MM.1S (cell line): ENCODE results near the gene TRAF3IP1.

Source experiments
- DNase-seq: peaks from one replicate; pipeline ENCODE4 v3.0.0-alpha.2; 2015
- H2AFZ ChIP-seq: fragments of 300-600 bp; sonication (generic); 2 replicates; pipeline ENCODE4 v1.6.0; 2016; ENCODE audit warnings: antibody characterized with exemption, low read length
- H3F3A ChIP-seq: fragments of 300-600 bp; sonication (generic); 2 replicates; pipeline ENCODE4 v1.6.1; 2016; ENCODE audit warnings: mild to moderate bottlenecking, antibody characterized with exemption, low read length, moderate library complexity, mixed read lengths; ENCODE audit not compliant: insufficient read depth
- H3K27ac ChIP-seq: fragments of 300-600 bp; sonication (generic); 2 replicates; pipeline ENCODE4 v1.5.1; 2016; ENCODE audit warnings: mild to moderate bottlenecking, low read length
- H3K27me3 ChIP-seq: fragments of 300-600 bp; sonication (generic); replicated peaks from 2 replicates; pipeline ENCODE4 v1.6.0; 2016; ENCODE audit warnings: low read length; ENCODE audit not compliant: insufficient read depth
- H3K36me3 ChIP-seq: fragments of 300-600 bp; sonication (generic); replicated peaks from 2 replicates; pipeline ENCODE4 v1.6.1; 2016; ENCODE audit warnings: mild to moderate bottlenecking, low read length, mixed read lengths; ENCODE audit not compliant: insufficient read depth
- H3K4me1 ChIP-seq: fragments of 300-600 bp; sonication (generic); 2 replicates; pipeline ENCODE4 v1.6.1; 2016; ENCODE audit warnings: low read length, mixed read lengths
- H3K4me2 ChIP-seq: fragments of 300-600 bp; sonication (generic); 2 replicates; pipeline ENCODE4 v1.6.0; 2016; ENCODE audit warnings: low read depth, low read length
- H3K4me3 ChIP-seq: fragments of 300-600 bp; sonication (generic); 2 replicates; pipeline ENCODE4 v1.5.1; 2016; ENCODE audit warnings: low read length, mixed read lengths
- H3K79me2 ChIP-seq: fragments of 300-600 bp; sonication (generic); 2 replicates; pipeline ENCODE4 v1.6.1; 2016; ENCODE audit warnings: mixed run types, low read length, mixed read lengths
- H3K9ac ChIP-seq: fragments of 300-600 bp; sonication (generic); 2 replicates; pipeline ENCODE4 v1.6.1; 2016; ENCODE audit warnings: low read length, mixed read lengths
- H3K9me2 ChIP-seq: fragments of 300-600 bp; sonication (generic); replicated peaks from 2 replicates; pipeline ENCODE4 v1.6.1; 2016; ENCODE audit warnings: mild to moderate bottlenecking, low read length, mixed read lengths; ENCODE audit not compliant: insufficient read depth
- H3K9me3 ChIP-seq: fragments of 300-600 bp; sonication (generic); replicated peaks from 2 replicates; pipeline ENCODE4 v1.6.1; 2016; ENCODE audit warnings: mild to moderate bottlenecking, low read length, mixed read lengths; ENCODE audit not compliant: insufficient read depth
- H4K20me1 ChIP-seq: fragments of 300-600 bp; sonication (generic); 2 replicates; pipeline ENCODE4 v1.6.1; 2016; ENCODE audit warnings: mild to moderate bottlenecking, low read length, moderate library complexity, mixed read lengths; ENCODE audit not compliant: insufficient read depth
- EZH2 ChIP-seq: fragments of 300-600 bp; sonication (generic); optimal IDR thresholded peaks from 2 replicates; pipeline ENCODE3; 2017; ENCODE audit warnings: low read depth, mild to moderate bottlenecking, antibody characterized with exemption, low read length, mixed read lengths
- EZH2phosphoT487 ChIP-seq: fragments of 300-600 bp; sonication (generic); IDR thresholded peaks from 2 replicates; pipeline ENCODE4 v1.6.1; 2018; ENCODE audit warnings: antibody characterized with exemption, low read length
- TF ChIP-seq, protein P1 (sequence below): fragments of 300-600 bp; sonication (generic); IDR thresholded peaks from 2 replicates; pipeline ENCODE4 v1.5.1; 2016; ENCODE audit warnings: antibody characterized with exemption, low read length, mixed read lengths

The TRAF3IP1 gene

DNA sequence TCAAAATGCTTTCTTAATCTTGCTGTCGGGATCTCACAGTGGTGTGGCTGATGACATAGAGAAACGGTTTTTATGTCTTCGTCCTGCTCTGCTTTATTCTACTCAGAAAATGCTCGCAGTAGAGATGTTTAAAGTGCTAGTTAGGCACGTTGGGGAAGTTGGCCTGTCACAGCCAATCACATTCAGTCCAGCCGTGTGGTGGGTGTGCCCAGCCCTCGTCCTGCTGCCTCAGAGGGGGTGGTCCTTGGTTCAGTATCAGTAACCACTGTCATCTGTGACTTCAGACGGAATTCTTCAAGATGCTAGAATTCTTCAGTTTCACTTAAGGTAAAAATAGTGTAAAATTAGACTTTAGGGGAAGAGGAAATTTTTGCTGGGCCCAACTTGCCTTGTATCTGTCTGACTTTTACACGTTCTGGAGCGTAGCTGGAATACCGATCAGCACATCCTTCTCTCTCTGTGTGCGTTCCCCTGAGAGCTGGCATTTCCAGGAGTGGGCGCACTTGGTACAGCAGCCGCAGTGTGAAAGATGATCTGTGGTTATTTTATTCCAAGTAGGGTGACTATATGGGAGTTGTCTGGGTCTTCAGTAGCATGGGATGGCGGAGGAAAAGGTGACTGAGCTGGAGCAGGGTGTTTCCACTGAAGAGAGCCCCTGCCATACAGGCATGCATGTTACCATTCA, 18.5 kb downstream of the TRAF3IP1 start:
- Histone ChIP-seq H3K27me3 (no peaks in the 10 kb centered on the region), H3K9ac (no peak overlapping the region), H3K9me3 (no peaks in the 10 kb centered on the region), H3K27ac (no peak overlapping the region), H3K79me2 (no peaks in the 10 kb centered on the region), H3K36me3 (no peaks in the 10 kb centered on the region), H3K9me2 (no peaks in the 10 kb centered on the region), H3F3A (no peaks in the 10 kb centered on the region), H2AFZ (no peak overlapping the region), H4K20me1 (no peaks in the 10 kb centered on the region), H3K4me1 (no peaks in the 10 kb centered on the region), H3K4me2 (no peak overlapping the region), H3K4me3 (no peak overlapping the region)
- DNase-seq = no peak
- TF ChIP-seq EZH2phosphoT487 = no peak
- no peak for TF ChIP-seq EZH2
- TF ChIP-seq, protein P1, sequence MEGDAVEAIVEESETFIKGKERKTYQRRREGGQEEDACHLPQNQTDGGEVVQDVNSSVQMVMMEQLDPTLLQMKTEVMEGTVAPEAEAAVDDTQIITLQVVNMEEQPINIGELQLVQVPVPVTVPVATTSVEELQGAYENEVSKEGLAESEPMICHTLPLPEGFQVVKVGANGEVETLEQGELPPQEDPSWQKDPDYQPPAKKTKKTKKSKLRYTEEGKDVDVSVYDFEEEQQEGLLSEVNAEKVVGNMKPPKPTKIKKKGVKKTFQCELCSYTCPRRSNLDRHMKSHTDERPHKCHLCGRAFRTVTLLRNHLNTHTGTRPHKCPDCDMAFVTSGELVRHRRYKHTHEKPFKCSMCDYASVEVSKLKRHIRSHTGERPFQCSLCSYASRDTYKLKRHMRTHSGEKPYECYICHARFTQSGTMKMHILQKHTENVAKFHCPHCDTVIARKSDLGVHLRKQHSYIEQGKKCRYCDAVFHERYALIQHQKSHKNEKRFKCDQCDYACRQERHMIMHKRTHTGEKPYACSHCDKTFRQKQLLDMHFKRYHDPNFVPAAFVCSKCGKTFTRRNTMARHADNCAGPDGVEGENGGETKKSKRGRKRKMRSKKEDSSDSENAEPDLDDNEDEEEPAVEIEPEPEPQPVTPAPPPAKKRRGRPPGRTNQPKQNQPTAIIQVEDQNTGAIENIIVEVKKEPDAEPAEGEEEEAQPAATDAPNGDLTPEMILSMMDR = no peak

DNA sequence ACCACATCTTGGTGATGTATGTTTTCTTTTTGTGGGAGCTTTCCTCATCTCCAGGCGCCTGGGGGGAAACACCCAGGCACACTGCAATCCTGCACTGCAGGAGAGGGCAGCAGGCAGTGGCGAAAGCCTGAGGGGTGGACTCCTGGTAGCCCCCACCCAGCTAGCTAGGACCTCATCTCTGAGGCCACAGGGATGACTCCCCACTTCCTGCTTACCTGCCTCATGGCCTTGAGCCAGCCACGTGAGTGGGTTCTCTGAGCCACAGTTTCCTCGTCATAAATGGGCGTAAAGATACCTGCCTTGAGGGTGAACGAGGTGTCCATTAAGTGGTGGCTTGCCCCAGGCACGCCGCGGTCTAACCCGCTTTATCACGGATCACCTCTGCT, 19.1 kb downstream of the TRAF3IP1 start:
- no peaks in the 10 kb centered on the region for H3K4me1 ChIP-seq
- H3K9me3 ChIP-seq = no peaks in the 10 kb centered on the region
- no peaks in the 10 kb centered on the region for H3K79me2 ChIP-seq
- no peaks in the 10 kb centered on the region for H4K20me1 ChIP-seq
- H3K27ac ChIP-seq = no peak overlapping the region
- no peak overlapping the region for H3K4me3 ChIP-seq
- H3K36me3 ChIP-seq = no peaks in the 10 kb centered on the region
- H3K4me2 ChIP-seq = no peak overlapping the region
- DNase-seq = no peak
- H3K9me2 ChIP-seq = no peaks in the 10 kb centered on the region
- no peaks in the 10 kb centered on the region for H3K27me3 ChIP-seq
- no peak for TF ChIP-seq EZH2phosphoT487
- no peak for TF ChIP-seq EZH2
- TF ChIP-seq, protein P1 = no peak
- H2AFZ ChIP-seq = no peak overlapping the region
- H3F3A ChIP-seq = no peaks in the 10 kb centered on the region
- H3K9ac ChIP-seq = no peak overlapping the region

DNA sequence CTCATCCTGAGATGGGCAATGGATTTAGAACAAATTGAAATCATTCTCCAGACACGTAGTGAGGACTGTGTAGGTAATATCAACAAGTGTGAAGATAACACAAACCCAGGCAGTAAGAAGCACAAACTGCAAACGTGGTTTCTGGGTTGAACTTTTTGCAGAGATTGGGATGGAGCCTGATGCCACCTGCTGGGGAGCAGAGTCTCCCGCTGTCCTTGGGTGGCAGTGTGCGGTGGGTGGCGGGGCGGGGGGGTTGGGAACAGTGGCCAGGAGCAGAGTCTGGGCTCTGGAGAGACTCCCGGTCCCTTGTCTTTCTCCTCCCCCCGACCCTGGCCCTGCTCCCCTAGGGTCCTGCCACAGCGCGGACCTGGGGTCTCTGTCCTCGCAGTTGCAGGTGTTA, 19.5 kb downstream of the TRAF3IP1 start:
- Histone ChIP-seq H3K9ac (no peak overlapping the region), H4K20me1 (no peaks in the 10 kb centered on the region), H3F3A (no peaks in the 10 kb centered on the region), H3K9me3 (no peaks in the 10 kb centered on the region), H3K4me2 (no peak overlapping the region), H3K9me2 (no peaks in the 10 kb centered on the region), H3K27ac (no peak overlapping the region), H3K4me1 (no peaks in the 10 kb centered on the region), H3K4me3 (no peak overlapping the region), H2AFZ (no peak overlapping the region), H3K36me3 (no peaks in the 10 kb centered on the region), H3K79me2 (no peaks in the 10 kb centered on the region), H3K27me3 (no peaks in the 10 kb centered on the region)
- DNase-seq = no peak
- TF ChIP-seq EZH2 (no peak), EZH2phosphoT487 (no peak)
- TF ChIP-seq, protein P1 = no peak
